Chondrocyte (in vitro differentiated cells): ENCODE results near the gene CFAP100. TPM values are rescaled to one million over a fixed set of nuclear protein-coding genes. Genes with fewer than 3 reads are reported as not detected.

Source experiments
- DNase-seq: peaks from one replicate; pipeline ENCODE4 v3.0.0; 2021; ENCODE audit warnings: mixed read lengths, low spot score
- H3K27ac Mint-ChIP-seq: one replicate; pipeline ENCODE4 v1.8.0; 2021; ENCODE audit warnings: mild to moderate bottlenecking, moderate library complexity, mixed read lengths; ENCODE audit not compliant: unreplicated experiment
- H3K27me3 Mint-ChIP-seq: 2 replicates; pipeline ENCODE4 v1.8.0; 2021; ENCODE audit warnings: low read depth, mixed read lengths
- H3K36me3 Mint-ChIP-seq: 2 replicates; pipeline ENCODE4 v1.8.0; 2021; ENCODE audit warnings: low read depth, mixed read lengths
- H3K4me1 Mint-ChIP-seq: 2 replicates; pipeline ENCODE4 v1.8.0; 2021; ENCODE audit warnings: low read depth, mild to moderate bottlenecking, mixed read lengths
- H3K4me3 Mint-ChIP-seq: one replicate; pipeline ENCODE4 v1.8.0; 2021; ENCODE audit warnings: mild to moderate bottlenecking, moderate library complexity, mixed read lengths; ENCODE audit not compliant: unreplicated experiment
- H3K9me3 Mint-ChIP-seq: 2 replicates; pipeline ENCODE4 v1.8.0; 2021; ENCODE audit warnings: low read depth, mixed read lengths
- CTCF ChIP-seq: fragments of 200-600 bp; sonication (generic); IDR thresholded peaks from 2 replicates; pipeline ENCODE4 v1.5.0; 2021; ENCODE audit warnings: antibody characterized with exemption, mild to moderate bottlenecking, moderate library complexity
- total RNA-seq: library from RNA; stranded (reverse); gene quantifications from 3 replicates; pipeline ENCODE4 v1.2.1, GENCODE V29; 2021

CFAP100 gene
- total RNA-seq, 1 donor from 2014 or later, result not detected

DNA sequence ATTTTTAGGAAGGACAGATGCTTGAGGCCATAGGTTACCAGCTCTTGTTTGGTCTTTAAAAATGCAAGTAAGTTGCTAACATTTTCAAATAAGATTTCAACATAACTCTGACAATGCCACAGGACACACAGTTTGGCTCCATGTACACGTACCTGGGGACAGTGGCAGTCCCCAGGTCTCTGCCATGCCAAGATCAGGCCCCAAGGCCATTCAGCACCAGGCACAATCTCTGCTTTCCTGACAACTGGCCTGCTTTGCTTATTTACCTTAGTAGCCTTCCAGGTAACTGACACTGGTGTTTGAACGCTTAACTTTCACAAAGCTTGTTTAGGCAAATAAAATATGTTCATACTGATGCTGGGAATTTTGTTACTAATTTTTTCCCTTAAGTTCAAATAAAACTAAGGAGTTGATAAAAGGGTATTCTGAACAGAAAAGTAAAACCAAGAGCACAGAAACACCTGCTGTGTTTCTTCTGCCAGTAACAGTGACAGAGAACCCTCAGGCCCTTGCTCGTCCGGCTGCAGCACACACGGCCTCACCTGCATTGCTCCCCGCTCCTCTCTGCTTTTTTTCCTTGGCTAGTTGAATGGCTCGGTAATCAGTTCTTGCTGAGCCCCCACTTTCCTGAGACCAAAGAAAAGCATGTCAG is 64.5 kb downstream of the CFAP100 start:
- TF ChIP-seq CTCF, result no peak
- Mint-ChIP-seq H3K36me3 (peaks cover 33% of the 10 kb centered on the region), H3K9me3 (no peaks in the 10 kb centered on the region), H3K4me1 (no peaks in the 10 kb centered on the region), H3K27ac (no peak overlapping the region), H3K27me3 (no peaks in the 10 kb centered on the region), H3K4me3 (no peak overlapping the region)
- DNase-seq, result no peak

- Mint-ChIP-seq H3K4me3 (no peak overlapping the region), H3K9me3 (no peaks in the 10 kb centered on the region), H3K27me3 (no peaks in the 10 kb centered on the region), H3K4me1 (no peaks in the 10 kb centered on the region), H3K36me3 (peaks cover 33% of the 10 kb centered on the region), H3K27ac (no peak overlapping the region)
- no peak for DNase-seq
- no peak for TF ChIP-seq CTCF
Measured at GRCh38 chr3:126459763-126460127, 65.0 kb downstream of the CFAP100 start.

DNA sequence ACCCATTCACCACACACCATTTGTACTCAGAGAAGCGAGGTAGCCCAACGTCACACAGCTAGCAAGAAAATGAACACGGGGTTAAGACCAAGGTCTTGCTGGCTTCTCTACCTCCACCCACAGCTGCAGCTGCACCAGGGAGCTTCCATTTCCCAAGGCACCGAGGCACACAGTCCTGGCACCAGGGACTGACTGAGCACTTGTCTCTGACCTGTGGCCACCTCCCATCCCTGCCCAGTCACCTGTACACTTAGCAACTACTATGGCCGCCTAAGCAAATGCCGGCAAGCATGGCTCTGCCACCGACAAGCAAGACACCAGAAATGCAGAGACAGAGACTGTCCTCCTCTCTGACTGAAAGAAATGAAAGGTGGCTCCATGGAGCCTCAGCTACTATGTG is 65.7 kb downstream of the CFAP100 start:
- Mint-ChIP-seq H3K9me3 (no peaks in the 10 kb centered on the region), H3K27me3 (no peaks in the 10 kb centered on the region), H3K4me3 (no peak overlapping the region), H3K4me1 (no peaks in the 10 kb centered on the region), H3K27ac (no peak overlapping the region), H3K36me3 (peaks cover 36% of the 10 kb centered on the region)
- TF ChIP-seq CTCF, result no peak
- no peak for DNase-seq

DNA sequence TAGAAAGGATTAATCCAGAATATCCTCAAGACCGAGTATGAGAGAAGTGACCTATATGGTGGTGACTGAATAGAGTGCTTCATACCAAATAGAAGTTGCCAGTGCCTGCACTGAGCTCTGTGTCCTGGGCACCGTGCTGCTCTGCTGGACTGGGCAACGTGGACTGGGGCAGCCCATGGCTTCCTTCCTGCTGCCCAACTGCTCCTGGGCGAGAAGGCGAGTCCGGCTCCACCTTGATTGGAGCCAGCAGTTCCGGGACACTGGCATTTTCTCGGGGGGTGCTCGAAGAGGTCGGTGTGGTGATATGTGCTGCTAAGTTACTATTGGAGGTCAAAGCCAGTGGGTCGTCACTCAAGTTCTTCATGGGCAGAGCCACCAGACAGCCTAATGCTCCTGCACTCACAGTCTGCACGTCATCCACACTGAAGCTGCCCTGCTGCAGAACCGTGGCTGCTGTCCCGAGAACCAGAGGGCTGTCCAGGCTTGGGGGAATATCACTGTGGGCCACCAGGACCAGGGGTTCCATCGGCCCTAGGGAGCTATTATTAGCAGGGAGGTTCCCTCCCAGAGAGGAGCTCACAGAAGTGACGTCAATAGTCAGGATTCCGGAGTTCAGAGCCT is 66.9 kb downstream of the CFAP100 start:
- DNase-seq, result no peak
- Mint-ChIP-seq H3K27ac (no peak overlapping the region), H3K36me3 (peaks cover 44% of the 10 kb centered on the region), H3K4me1 (no peaks in the 10 kb centered on the region), H3K27me3 (no peaks in the 10 kb centered on the region), H3K4me3 (no peak overlapping the region), H3K9me3 (no peaks in the 10 kb centered on the region)
- no peak for TF ChIP-seq CTCF

GRCh38 chr3:126463521-126463920 is 68.8 kb downstream of the CFAP100 start:
- no peak for DNase-seq
- Mint-ChIP-seq H3K9me3 (no peaks in the 10 kb centered on the region), H3K36me3 (peaks cover 44% of the 10 kb centered on the region), H3K4me1 (no peaks in the 10 kb centered on the region), H3K27me3 (no peaks in the 10 kb centered on the region), H3K4me3 (no peak overlapping the region), H3K27ac (no peak overlapping the region)
- no peak for TF ChIP-seq CTCF
